Suprapubic skin (tissue), 4 donors: ENCODE results near the gene SPACA5.
"Not testable (repeated sequence)": the region's sequence is repeated elsewhere in the genome, so short reads cannot be mapped to it uniquely, and the experiment has no call there.

Experiments
- CTCF ChIP-seq, 2 donors: fragments of 200-600 bp in 1 of 2; fragments of 450-650 bp in 1 of 2; sonication (generic) in 1 of 2; IDR thresholded peaks; one replicate each; pipeline ENCODE4 v1.5.1; 2016 to 2019; ENCODE audit warnings: antibody characterized with exemption in 2 of 2, mild to moderate bottlenecking in 1 of 2, moderate library complexity in 1 of 2
- EP300 ChIP-seq: sonication (generic); formaldehyde crosslinking; IDR thresholded peaks from one replicate; pipeline ENCODE4 v1.6.1; 2017; ENCODE audit warnings: antibody characterized with exemption
- POLR2A ChIP-seq, 2 donors: fragments of 450-650 bp; IDR thresholded peaks; one replicate each; pipeline ENCODE4 v1.6.1; 2017; ENCODE audit warnings: antibody characterized with exemption in 2 of 2, mild to moderate bottlenecking in 2 of 2, moderate library complexity in 2 of 2
- POLR2AphosphoS5 ChIP-seq, 3 donors: sonication (generic); formaldehyde crosslinking; IDR thresholded peaks; one replicate each; pipeline ENCODE4 v1.6.1; 2017; ENCODE audit warnings: antibody characterized with exemption in 3 of 3

DNA sequence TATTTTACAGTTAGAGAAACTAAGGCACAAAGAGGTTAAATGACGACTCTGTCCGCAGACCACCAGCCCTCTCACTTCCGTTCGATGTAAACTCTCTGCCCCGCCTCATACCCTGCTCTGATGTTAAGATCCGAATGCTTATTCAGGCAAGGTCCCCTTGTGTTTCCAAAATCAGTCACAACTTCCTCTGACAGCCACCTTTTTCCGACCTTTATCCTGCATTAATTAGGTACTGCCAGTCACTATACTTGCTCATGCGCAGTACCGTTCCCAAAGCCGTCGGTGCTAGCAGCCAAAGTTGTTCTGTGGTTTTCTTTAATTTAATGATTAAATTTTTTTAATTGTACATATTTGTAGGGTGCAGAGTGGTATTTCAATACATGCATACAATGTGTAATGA is 13.7 kb downstream of the SPACA5 start:
- TF ChIP-seq CTCF (IDR thresholded peaks at IDR 0.05); POLR2A (IDR thresholded peaks at IDR 0.05); POLR2AphosphoS5 (IDR thresholded peaks at IDR 0.05); EP300: not testable (repeated sequence)
